HCT116 (cell line): ENCODE results near the gene CDKL4. TPM values are rescaled to one million over a fixed set of nuclear protein-coding genes. Genes with fewer than 3 reads are reported as not detected.

Experiments used
- ATAC-seq: fragments of 200-7000 bp; cut with Tn5 transposase; 2 replicates; pipeline ENCODE4 v1.9.1; 2020; ENCODE audit warnings: mild to moderate bottlenecking, moderate library complexity
- BruUV-seq: library from RNA; stranded (reverse); fragments of 400-500 nt; replicated peaks from 2 replicates; lab custom pipeline; 2021; lab: Mats Ljungman, UMichigan
- CTCF ChIA-PET: fragments of 300-600 bp; sonication (Branson Sonifier 250); formaldehyde crosslinking; loops from one replicate; lab custom pipeline; 2021; ENCODE audit warnings: antibody characterized with exemption; lab: Charles Lee
- POLR2A ChIA-PET: fragments of 300-600, 350-600 bp; sonication (Branson Sonifier 250); formaldehyde crosslinking; loops from one replicate; lab custom pipeline; 2021; ENCODE audit warnings: antibody characterized with exemption; lab: Charles Lee
- RAD21 ChIA-PET, 2 experiments: fragments of 300-600 bp; sonication (Branson Sonifier 250); formaldehyde crosslinking; loops; one replicate each; lab custom pipeline; 2023; ENCODE audit warnings: low total read pairs in 2 of 2; ENCODE audit not compliant: uncharacterized antibody in 2 of 2, unreplicated experiment in 2 of 2, low non-redundant PET in 1 of 2; lab: Charles Lee
- DNase-seq: peaks from one replicate; pipeline ENCODE4 v3.0.0-alpha.2; 2010; ENCODE audit warnings: low read depth, low spot score
- H2AFZ ChIP-seq: fragments of 200-600 bp; shearing (Covaris generic), sonication (generic); 2 replicates; pipeline ENCODE4 v1.6.1; 2017; ENCODE audit warnings: low read depth, mixed run types, mixed read lengths, antibody characterized with exemption, low read length; ENCODE audit not compliant: poor library complexity, severe bottlenecking
- H3K27ac ChIP-seq: 2 replicates; pipeline ENCODE4 v1.5.1; 2012; ENCODE audit warnings: low read depth, low read length
- H3K27me3 ChIP-seq: fragments of 200-600 bp; sonication (generic); 2 replicates; pipeline ENCODE4 v1.6.1; 2016; ENCODE audit warnings: mixed run types, low read length, mixed read lengths; ENCODE audit not compliant: insufficient read depth
- H3K36me3 ChIP-seq, 2 experiments: fragments of 200-500 bp in 1 of 2; fragments of 200-600 bp in 1 of 2; sonication (Bioruptor generic) in 1 of 2; sonication (generic) in 1 of 2; 2 replicates each; pipeline versions ENCODE4 v1.5.1 to v1.6.1; 2014 to 2016; ENCODE audit warnings: low read length in 2 of 2, inconsistent platforms in 1 of 2, mixed read lengths in 1 of 2, mixed run types in 1 of 2; ENCODE audit not compliant: insufficient read depth in 2 of 2, control insufficient read depth in 1 of 2
- H3K4me1 ChIP-seq, 2 experiments: fragments of 200-600 bp in 1 of 2; sonication (generic) in 1 of 2; 2 replicates each; pipeline versions ENCODE4 v1.5.1 to v1.6.1; 2012 to 2017; ENCODE audit warnings: low read length in 2 of 2, inconsistent platforms in 1 of 2, mild to moderate bottlenecking in 1 of 2, mixed read lengths in 1 of 2, mixed run types in 1 of 2, moderate library complexity in 1 of 2; ENCODE audit not compliant: insufficient read depth in 2 of 2, control insufficient read depth in 1 of 2
- H3K4me2 ChIP-seq: fragments of 200-600 bp; sonication (generic); 2 replicates; pipeline ENCODE4 v1.6.1; 2017; ENCODE audit warnings: mixed run types, low read length, mixed read lengths
- H3K4me3 ChIP-seq, 2 experiments: fragments of 200-600 bp in 1 of 2; sonication (generic) in 1 of 2; replicated peaks in 1 of 2; 2 replicates each; pipeline ENCODE4 v1.5.1; 2011 to 2016; ENCODE audit warnings: low read length in 2 of 2, control low read depth in 1 of 2, low read depth in 1 of 2, mild to moderate bottlenecking in 1 of 2, mixed read lengths in 1 of 2, mixed run types in 1 of 2
- H3K79me2 ChIP-seq: fragments of 200-600 bp; sonication (generic); 2 replicates; pipeline ENCODE4 v1.6.1; 2017; ENCODE audit warnings: mild to moderate bottlenecking, mixed run types, low read length, moderate library complexity, mixed read lengths; ENCODE audit not compliant: insufficient read depth
- H3K9ac ChIP-seq: fragments of 200-600 bp; sonication (generic); 2 replicates; pipeline ENCODE4 v1.6.1; 2016; ENCODE audit warnings: low read length, mixed read lengths
- H3K9me2 ChIP-seq: fragments of 200-600 bp; sonication (generic), shearing (Covaris generic); 2 replicates; pipeline ENCODE4 v1.6.1; 2017; ENCODE audit warnings: mixed run types, mild to moderate bottlenecking, moderate library complexity; ENCODE audit not compliant: insufficient read depth
- H3K9me3 ChIP-seq, 2 experiments: fragments of 200-500 bp in 1 of 2; fragments of 200-600 bp in 1 of 2; sonication (Bioruptor generic) in 1 of 2; sonication (generic) in 1 of 2; 2 replicates each; pipeline ENCODE4 v1.6.1; 2014 to 2017; ENCODE audit warnings: low read length in 2 of 2, mixed read lengths in 2 of 2, inconsistent platforms in 1 of 2, low read depth in 1 of 2, mild to moderate bottlenecking in 1 of 2, mixed run types in 1 of 2, moderate library complexity in 1 of 2; ENCODE audit not compliant: control insufficient read depth in 1 of 2, insufficient read depth in 1 of 2
- H4K20me1 ChIP-seq: fragments of 200-600 bp; sonication (generic), shearing (Covaris generic); 2 replicates; pipeline ENCODE4 v1.6.1; 2017; ENCODE audit warnings: mixed run types, mild to moderate bottlenecking, moderate library complexity; ENCODE audit not compliant: insufficient read depth
- CBX3 ChIP-seq: IDR thresholded peaks from 2 replicates; pipeline ENCODE4 v1.6.1; 2012; ENCODE audit warnings: low read depth
- CTCF ChIP-seq, 3 experiments: fragments of 200-600 bp in 1 of 3; sonication (generic) in 1 of 3; IDR thresholded peaks in 2 of 3; conservative IDR thresholded peaks in 1 of 3; 2 replicates each; pipeline ENCODE4 v1.5.1; 2012 to 2017; ENCODE audit warnings: low read depth in 2 of 3, low read length in 2 of 3, antibody characterized with exemption in 1 of 3, borderline replicate concordance in 1 of 3, control low read depth in 1 of 3, mild to moderate bottlenecking in 1 of 3, mixed read lengths in 1 of 3, mixed run types in 1 of 3, moderate library complexity in 1 of 3; ENCODE audit not compliant: insufficient read depth in 1 of 3
- ELF1 ChIP-seq: IDR thresholded peaks from 2 replicates; pipeline ENCODE4 v1.6.1; 2012; ENCODE audit warnings: low read depth, borderline replicate concordance
- EZH2 ChIP-seq: fragments of 200-600 bp; sonication (generic); IDR thresholded peaks from 2 replicates; pipeline ENCODE4 v1.6.1; 2017; ENCODE audit warnings: antibody characterized with exemption, mixed run types
- FOSL1 ChIP-seq: IDR thresholded peaks from 2 replicates; pipeline ENCODE4 v1.6.1; 2012; ENCODE audit warnings: low read depth
- JUND ChIP-seq: IDR thresholded peaks from 2 replicates; pipeline ENCODE4 v1.6.1; 2012
- POLR2A ChIP-seq: IDR thresholded peaks from 2 replicates; pipeline ENCODE4 v1.7.0; 2011; ENCODE audit warnings: borderline replicate concordance; ENCODE audit not compliant: insufficient read depth, insufficient read length; ENCODE audit errors: extremely low read depth
- POLR2AphosphoS5 ChIP-seq: IDR thresholded peaks from 2 replicates; pipeline ENCODE4 v1.6.1; 2011; ENCODE audit warnings: mild to moderate bottlenecking, low read depth, low read length, moderate library complexity
- RAD21 ChIP-seq: IDR thresholded peaks from 2 replicates; pipeline ENCODE4 v1.6.1; 2012; ENCODE audit warnings: low read depth, mild to moderate bottlenecking
- REST ChIP-seq: IDR thresholded peaks from 2 replicates; pipeline ENCODE4 v1.6.1; 2012; ENCODE audit warnings: low read depth
- SIN3A ChIP-seq: IDR thresholded peaks from 2 replicates; pipeline ENCODE4 v1.6.1; 2012; ENCODE audit warnings: low read depth
- TCF7L2 ChIP-seq: IDR thresholded peaks from 2 replicates; pipeline ENCODE4 v1.7.0; 2011; ENCODE audit warnings: borderline replicate concordance, inconsistent platforms; ENCODE audit not compliant: insufficient read depth, insufficient read length; ENCODE audit errors: extremely low read depth
- YY1 ChIP-seq: IDR thresholded peaks from 2 replicates; pipeline ENCODE4 v1.6.1; 2011; ENCODE audit warnings: low read length, low read depth, moderate library complexity, mild to moderate bottlenecking; ENCODE audit not compliant: insufficient replicate concordance; ENCODE audit errors: extremely low read depth
- ZBTB33 ChIP-seq: IDR thresholded peaks from 2 replicates; pipeline ENCODE4 v1.6.1; 2011; ENCODE audit warnings: mild to moderate bottlenecking, low read length, moderate library complexity; ENCODE audit not compliant: insufficient replicate concordance; ENCODE audit errors: extremely low read depth
- ZFX ChIP-seq: fragments of 450-650 bp; IDR thresholded peaks from 2 replicates; pipeline ENCODE4 v1.6.1; 2017
- intact Hi-C: fragments of 100-400 bp; cut with micrococcal nuclease; formaldehyde crosslinking; loops from 2 replicates; pipeline ENCODE4 v1.10.0; 2022
- total RNA-seq: library from RNA; stranded (reverse); gene quantifications from one replicate; pipeline ENCODE4 v1.2.1, GENCODE V29; 2021; ENCODE audit not compliant: unreplicated experiment

Gene CDKL4
- total RNA-seq, 1 experiment from 2014 or later = 0.27 TPM

- TF ChIP-seq EZH2 (no peak), CBX3 (no peak), JUND (no peak), CTCF (IDR thresholded peaks at IDR 0.05 in 2 of 3, conservative IDR thresholded peaks at IDR 0.05 in 1 of 3; ENCODE audit: borderline replicate concordance in 1 of 3, insufficient read depth in 1 of 3, low read depth in 2 of 3, low read length in 2 of 3) (no peak), ZFX (no peak), REST (no peak), TCF7L2 (no peak), ELF1 (no peak), POLR2AphosphoS5 (no peak), POLR2A (no peak), ZBTB33 (no peak), RAD21 (no peak), YY1 (no peak), FOSL1 (no peak), SIN3A (no peak)
- Histone ChIP-seq H3K36me3 (no peaks in the 10 kb centered on the region), H3K9me3 (no peaks in the 10 kb centered on the region), H3K4me2 (no peak overlapping the region), H3K27ac (no peak overlapping the region), H3K9ac (no peak overlapping the region), H4K20me1 (no peaks in the 10 kb centered on the region), H3K4me1 (no peaks in the 10 kb centered on the region), H3K79me2 (no peaks in the 10 kb centered on the region), H2AFZ (no peak overlapping the region), H3K4me3 (no peak overlapping the region), H3K9me2 (no peaks in the 10 kb centered on the region), H3K27me3 (no peaks in the 10 kb centered on the region)
- no peak for DNase-seq
- POLR2A ChIA-PET = no interaction called here
- RAD21 ChIA-PET = no interaction called here
- no peak for ATAC-seq
- intact Hi-C loops = no loop called here
- no TSS peak for BruUV-seq
- CTCF ChIA-PET = no interaction called here
Measured at GRCh38 chr2:39202639-39203369, 41.0 kb downstream of the CDKL4 start.
